Measurements from ENCODE around the gene COL6A6. TPM values are rescaled to one million over a fixed set of nuclear protein-coding genes. Genes with fewer than 3 reads are reported as not detected.
"Not testable (repeated sequence)": the region's sequence is repeated elsewhere in the genome, so short reads cannot be mapped to it uniquely, and the experiment has no call there.

COL6A6 gene
- total RNA-seq, 6 experiments from 2014 or later = 0.11 to 0.93 (median 0.12) TPM; not detected in 1

DNA sequence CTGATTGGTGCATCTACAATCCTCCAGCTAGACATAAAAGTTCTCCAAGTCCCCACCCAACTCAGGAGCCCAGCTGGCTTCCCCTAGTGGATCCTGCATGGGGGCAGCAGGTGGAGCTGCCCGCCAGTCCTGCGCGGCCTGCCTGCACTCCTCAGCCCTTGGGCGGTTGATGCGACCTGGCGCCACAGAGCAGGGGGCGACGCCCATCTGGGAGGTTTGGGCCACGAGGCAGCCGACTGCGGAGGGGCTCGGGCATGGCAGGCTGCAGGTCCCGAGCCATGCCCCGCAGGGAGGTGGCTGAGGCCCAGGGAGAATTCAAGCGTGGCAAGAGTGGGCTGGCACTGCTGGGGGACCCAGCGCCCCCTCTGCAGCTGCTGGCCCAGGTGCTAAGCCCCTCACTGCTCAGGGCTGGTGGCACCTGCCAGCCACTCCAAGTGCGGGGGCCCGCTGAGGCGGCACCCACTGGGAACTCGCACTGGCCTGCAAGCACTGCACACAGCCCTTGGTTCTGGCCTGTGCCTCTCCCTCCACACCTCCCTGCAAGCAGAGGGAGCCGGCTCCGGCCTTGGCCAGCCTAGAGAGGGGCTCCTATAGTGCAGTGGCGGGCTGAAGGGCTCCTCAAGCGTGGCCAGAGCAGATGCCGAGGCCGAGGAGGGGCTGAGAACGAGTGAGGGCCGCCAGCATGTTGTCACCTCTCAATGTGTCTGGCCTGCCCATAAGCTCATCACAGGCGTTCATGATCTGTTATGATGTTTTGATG lies 30.1 kb downstream of the COL6A6 start:
- no peaks in the 10 kb centered on the region for H3K4me1 ChIP-seq
- no peak for DNase-seq
- intact Hi-C loops (cut with DNase I) = no loop called here
- no peak for TF ChIP-seq POLR2A (IDR thresholded peaks at IDR 0.05)
- TF ChIP-seq, protein P1, sequence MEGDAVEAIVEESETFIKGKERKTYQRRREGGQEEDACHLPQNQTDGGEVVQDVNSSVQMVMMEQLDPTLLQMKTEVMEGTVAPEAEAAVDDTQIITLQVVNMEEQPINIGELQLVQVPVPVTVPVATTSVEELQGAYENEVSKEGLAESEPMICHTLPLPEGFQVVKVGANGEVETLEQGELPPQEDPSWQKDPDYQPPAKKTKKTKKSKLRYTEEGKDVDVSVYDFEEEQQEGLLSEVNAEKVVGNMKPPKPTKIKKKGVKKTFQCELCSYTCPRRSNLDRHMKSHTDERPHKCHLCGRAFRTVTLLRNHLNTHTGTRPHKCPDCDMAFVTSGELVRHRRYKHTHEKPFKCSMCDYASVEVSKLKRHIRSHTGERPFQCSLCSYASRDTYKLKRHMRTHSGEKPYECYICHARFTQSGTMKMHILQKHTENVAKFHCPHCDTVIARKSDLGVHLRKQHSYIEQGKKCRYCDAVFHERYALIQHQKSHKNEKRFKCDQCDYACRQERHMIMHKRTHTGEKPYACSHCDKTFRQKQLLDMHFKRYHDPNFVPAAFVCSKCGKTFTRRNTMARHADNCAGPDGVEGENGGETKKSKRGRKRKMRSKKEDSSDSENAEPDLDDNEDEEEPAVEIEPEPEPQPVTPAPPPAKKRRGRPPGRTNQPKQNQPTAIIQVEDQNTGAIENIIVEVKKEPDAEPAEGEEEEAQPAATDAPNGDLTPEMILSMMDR (IDR thresholded peaks at IDR 0.05) = no peak
- WGBS (ENCODE audit: insufficient coverage, low coverage, low lambda C conversion rate, missing lambda C conversion rate) = 82% methylated on average over 1 of the region's 29 CpGs
- H3K27me3 ChIP-seq = no peaks in the 10 kb centered on the region
- H3K4me3 ChIP-seq = no peak overlapping the region
- ATAC-seq = no peak
- H3K36me3 ChIP-seq = no peaks in the 10 kb centered on the region
- no peaks in the 10 kb centered on the region for H3K9me3 ChIP-seq
- no peak overlapping the region for H3K27ac ChIP-seq

DNA sequence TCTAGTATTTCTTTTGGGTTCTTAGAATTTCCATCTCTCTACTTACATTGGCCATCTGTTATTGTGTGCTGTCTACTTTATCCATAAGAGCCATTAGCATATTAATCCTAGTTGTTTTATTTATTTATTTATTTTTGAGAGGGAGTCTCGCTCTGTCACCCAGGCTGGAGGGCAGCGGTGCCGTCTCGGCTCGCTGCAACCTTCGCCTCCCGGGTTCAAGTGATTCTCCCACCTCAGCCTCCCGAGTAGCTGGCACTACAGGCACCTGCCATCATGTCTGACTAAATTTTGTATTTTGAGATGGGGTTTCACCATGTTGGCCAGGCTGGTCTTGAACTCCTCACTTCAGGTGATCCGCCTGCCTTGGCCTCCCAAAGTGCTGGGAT lies 30.7 kb downstream of the COL6A6 start:
- H3K27ac ChIP-seq; ATAC-seq; H3K9me3 ChIP-seq; H3K4me1 ChIP-seq; H3K4me3 ChIP-seq; DNase-seq; intact Hi-C loops (cut with DNase I); H3K36me3 ChIP-seq; H3K27me3 ChIP-seq: not testable (repeated sequence)
- WGBS (ENCODE audit: insufficient coverage, low coverage, low lambda C conversion rate, missing lambda C conversion rate) = 82% methylated on average over 9 of the region's 9 CpGs

DNA sequence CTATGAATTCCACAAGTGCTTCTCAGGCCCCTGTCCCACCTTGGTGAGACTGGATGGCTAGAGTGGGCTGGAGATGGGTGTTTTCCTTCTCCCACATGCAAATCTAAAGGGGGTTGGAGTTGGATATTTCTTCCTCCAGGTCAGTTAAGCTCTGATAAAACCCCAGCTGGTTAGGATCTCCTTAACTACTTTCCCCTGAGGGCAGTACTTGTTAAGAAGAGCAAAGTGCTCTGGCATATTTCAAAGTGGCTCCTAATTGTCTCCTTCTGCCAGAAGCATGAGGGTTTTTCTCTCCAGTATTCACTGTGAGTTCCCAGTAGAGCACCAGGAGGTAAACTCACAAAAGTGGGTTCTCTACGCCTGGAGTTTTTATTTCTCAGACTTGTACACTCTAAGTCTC lies 31.4 kb downstream of the COL6A6 start:
- Histone ChIP-seq H3K4me3 (no peak overlapping the region), H3K27me3 (no peaks in the 10 kb centered on the region), H3K9me3 (no peaks in the 10 kb centered on the region), H3K4me1 (no peaks in the 10 kb centered on the region), H3K36me3 (no peaks in the 10 kb centered on the region), H3K27ac (no peak overlapping the region)
- no peak for DNase-seq
- no peak for ATAC-seq
- WGBS (ENCODE audit: insufficient coverage, low coverage, low lambda C conversion rate, missing lambda C conversion rate) = 58% methylated on average over 1 of the region's 1 CpG
- TF ChIP-seq, protein P1 (IDR thresholded peaks at IDR 0.05) = no peak
- TF ChIP-seq POLR2A (IDR thresholded peaks at IDR 0.05) = no peak
- intact Hi-C loops (cut with DNase I) = no loop called here

DNA sequence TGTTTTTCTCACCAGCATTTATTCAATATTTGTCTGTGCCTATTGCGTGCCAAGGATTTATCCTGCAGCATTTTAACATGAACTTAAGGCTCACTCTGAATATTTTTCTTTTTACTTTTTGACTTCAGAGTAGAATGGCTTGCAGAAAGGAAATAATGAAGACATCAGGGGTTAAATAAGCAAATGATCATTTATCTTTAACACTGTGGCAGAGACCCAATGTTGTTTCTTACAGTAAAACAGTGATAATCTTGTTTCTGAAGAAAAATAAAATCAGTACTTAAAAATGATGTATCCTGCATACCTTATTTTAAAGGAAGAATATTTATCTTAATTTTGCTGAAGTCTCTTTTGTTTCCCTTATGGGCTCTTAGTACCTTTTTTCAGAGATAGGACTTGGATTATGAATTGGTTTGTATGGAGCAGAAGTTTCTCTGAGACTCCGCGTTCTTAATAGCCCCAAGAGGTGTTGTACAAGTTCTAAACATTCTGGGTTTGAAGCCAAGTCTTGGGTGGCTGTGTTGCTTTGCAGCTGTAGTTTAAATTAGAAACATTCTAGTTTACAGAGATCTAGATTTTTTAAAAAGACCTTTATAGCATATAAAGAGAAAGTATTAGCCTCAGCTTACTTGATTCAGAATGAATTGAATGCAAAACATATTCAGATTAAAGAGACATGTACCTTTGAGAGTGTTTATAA lies 40.5 kb downstream of the COL6A6 start:
- Histone ChIP-seq H3K9me3 (no peaks in the 10 kb centered on the region), H3K27ac (no peak overlapping the region), H3K4me3 (no peak overlapping the region), H3K27me3 (no peaks in the 10 kb centered on the region), H3K36me3 (no peaks in the 10 kb centered on the region), H3K4me1 (no peaks in the 10 kb centered on the region)
- DNase-seq = no peak
- TF ChIP-seq, protein P1 (IDR thresholded peaks at IDR 0.05) = no peak
- TF ChIP-seq POLR2A (IDR thresholded peaks at IDR 0.05) = no peak
- intact Hi-C loops (cut with DNase I) = no loop called here
- WGBS (ENCODE audit: insufficient coverage, low coverage, low lambda C conversion rate, missing lambda C conversion rate) = 69% methylated on average over 3 of the region's 3 CpGs
- no peak for ATAC-seq

DNA sequence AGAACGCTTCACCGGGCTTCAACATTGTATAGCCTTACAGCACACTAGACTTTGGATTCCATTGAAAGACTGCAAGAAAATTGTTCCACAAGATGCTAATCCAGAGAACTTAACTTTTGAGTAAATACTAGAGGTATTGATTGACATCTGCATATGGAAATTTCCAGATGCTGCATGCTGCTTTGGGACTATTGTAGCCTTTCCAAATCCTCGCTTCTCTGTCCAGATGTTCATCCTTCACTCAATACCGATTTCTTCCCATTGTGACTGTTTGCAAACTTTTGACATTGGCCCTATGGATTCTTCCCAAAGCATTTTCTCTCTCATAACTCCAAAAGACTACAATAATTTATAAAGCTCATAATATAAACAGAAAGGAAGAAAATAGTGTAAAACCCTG lies 41.4 kb downstream of the COL6A6 start:
- WGBS (ENCODE audit: insufficient coverage, low coverage, low lambda C conversion rate, missing lambda C conversion rate) = 83% methylated on average over 4 of the region's 4 CpGs
- no peaks in the 10 kb centered on the region for H3K4me1 ChIP-seq
- TF ChIP-seq, protein P1 (IDR thresholded peaks at IDR 0.05) = no peak
- TF ChIP-seq POLR2A (IDR thresholded peaks at IDR 0.05) = no peak
- ATAC-seq (no peak), DNase-seq (no peak)
- H3K4me3 ChIP-seq = no peak overlapping the region
- no peaks in the 10 kb centered on the region for H3K27me3 ChIP-seq
- intact Hi-C loops (cut with DNase I) = no loop called here
- no peaks in the 10 kb centered on the region for H3K36me3 ChIP-seq
- no peak overlapping the region for H3K27ac ChIP-seq
- H3K9me3 ChIP-seq = no peaks in the 10 kb centered on the region
